ENCODE results near the gene TMEM132C. TPM values are rescaled to one million over a fixed set of nuclear protein-coding genes. Genes with fewer than 3 reads are reported as not detected.

The TMEM132C gene
- total and polyA plus RNA-seq, 4 donors = 0.05 to 0.08 (median 0.05) TPM; not detected in 1

GRCh38 chr12:128661226-128661569 is 394.2 kb downstream of the TMEM132C start:
- H3K9me3 ChIP-seq (ENCODE audit: control insufficient read depth in 4 of 4, low read length in 3 of 4) = peaks cover 0 to 4% (median 2%) of the 10 kb centered on the region in 4 donors
- no peak overlapping the region for H3K27ac ChIP-seq (ENCODE audit: low read depth in 1 of 2, low read length in 2 of 2)
- no peak overlapping the region for H3K9ac ChIP-seq (ENCODE audit: low read depth in 1 of 2, low read length in 2 of 2)
- TF ChIP-seq FOXA2 (IDR thresholded peaks at IDR 0.05) (no peak), MAX (IDR thresholded peaks at IDR 0.05) (no peak), NR2F2 (IDR thresholded peaks at IDR 0.05) (no peak), EGR1 (IDR thresholded peaks at IDR 0.05; ENCODE audit: low read depth in 2 of 2) (no peak), YY1 (IDR thresholded peaks at IDR 0.05) (no peak), HNF4G (IDR thresholded peaks at IDR 0.05) (no peak), TAF1 (conservative IDR thresholded peaks at IDR 0.05) (no peak), RAD21 (IDR thresholded peaks at IDR 0.05) (no peak), HNF4A (conservative IDR thresholded peaks at IDR 0.05) (no peak), FOXA1 (IDR thresholded peaks at IDR 0.05) (no peak), SP1 (IDR thresholded peaks at IDR 0.05) (no peak), RXRA (IDR thresholded peaks at IDR 0.05) (no peak), JUND (IDR thresholded peaks at IDR 0.05) (no peak), GABPA (IDR thresholded peaks at IDR 0.05 in 1 of 2, conservative IDR thresholded peaks at IDR 0.05 in 1 of 2) (no peak)
- TF ChIP-seq, protein P1, sequence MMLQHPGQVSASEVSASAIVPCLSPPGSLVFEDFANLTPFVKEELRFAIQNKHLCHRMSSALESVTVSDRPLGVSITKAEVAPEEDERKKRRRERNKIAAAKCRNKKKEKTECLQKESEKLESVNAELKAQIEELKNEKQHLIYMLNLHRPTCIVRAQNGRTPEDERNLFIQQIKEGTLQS (IDR thresholded peaks at IDR 0.05) = no peak
- no peak overlapping the region for H3K4me3 ChIP-seq (ENCODE audit: low read depth in 1 of 3, low read length in 3 of 3)
- H3K27me3 ChIP-seq (ENCODE audit: control insufficient read depth in 4 of 4, insufficient read depth in 4 of 4, low read length in 3 of 4) = peaks cover 0 to 3% (median 0%) of the 10 kb centered on the region in 4 donors
- 56% methylated on average over 3 of the region's 3 CpGs for WGBS
- no peaks in the 10 kb centered on the region for H3K36me3 ChIP-seq (ENCODE audit: control insufficient read depth in 4 of 4, insufficient read depth in 3 of 4, low read depth in 1 of 4, low read length in 3 of 4)
- no peak for DNase-seq (ENCODE audit: low spot score)
- no peaks in the 10 kb centered on the region for H3K4me1 ChIP-seq (ENCODE audit: control insufficient read depth in 4 of 4, insufficient read depth in 4 of 4, low read length in 3 of 4)

GRCh38 chr12:128662101-128662500 is 395.1 kb downstream of the TMEM132C start:
- Histone ChIP-seq H3K9ac (ENCODE audit: low read depth in 1 of 2, low read length in 2 of 2) (no peak overlapping the region), H3K36me3 (ENCODE audit: control insufficient read depth in 4 of 4, insufficient read depth in 3 of 4, low read depth in 1 of 4, low read length in 3 of 4) (no peaks in the 10 kb centered on the region), H3K9me3 (ENCODE audit: control insufficient read depth in 4 of 4, low read length in 3 of 4) (peaks cover 0 to 8% (median 3%) of the 10 kb centered on the region in 4 donors), H3K4me3 (ENCODE audit: low read depth in 1 of 3, low read length in 3 of 3) (no peak overlapping the region), H3K27me3 (ENCODE audit: control insufficient read depth in 4 of 4, insufficient read depth in 4 of 4, low read length in 3 of 4) (peaks cover 0 to 3% (median 0%) of the 10 kb centered on the region in 4 donors), H3K27ac (ENCODE audit: low read depth in 1 of 2, low read length in 2 of 2) (no peak overlapping the region), H3K4me1 (ENCODE audit: control insufficient read depth in 4 of 4, insufficient read depth in 4 of 4, low read length in 3 of 4) (no peaks in the 10 kb centered on the region)
- DNase-seq (ENCODE audit: low spot score) = no peak
- no peak for TF ChIP-seq RAD21 (IDR thresholded peaks at IDR 0.05)
- no peak for TF ChIP-seq SP1 (IDR thresholded peaks at IDR 0.05)
- no peak for TF ChIP-seq NR2F2 (IDR thresholded peaks at IDR 0.05)
- TF ChIP-seq, protein P1 (IDR thresholded peaks at IDR 0.05) = no peak
- TF ChIP-seq, protein P2, sequence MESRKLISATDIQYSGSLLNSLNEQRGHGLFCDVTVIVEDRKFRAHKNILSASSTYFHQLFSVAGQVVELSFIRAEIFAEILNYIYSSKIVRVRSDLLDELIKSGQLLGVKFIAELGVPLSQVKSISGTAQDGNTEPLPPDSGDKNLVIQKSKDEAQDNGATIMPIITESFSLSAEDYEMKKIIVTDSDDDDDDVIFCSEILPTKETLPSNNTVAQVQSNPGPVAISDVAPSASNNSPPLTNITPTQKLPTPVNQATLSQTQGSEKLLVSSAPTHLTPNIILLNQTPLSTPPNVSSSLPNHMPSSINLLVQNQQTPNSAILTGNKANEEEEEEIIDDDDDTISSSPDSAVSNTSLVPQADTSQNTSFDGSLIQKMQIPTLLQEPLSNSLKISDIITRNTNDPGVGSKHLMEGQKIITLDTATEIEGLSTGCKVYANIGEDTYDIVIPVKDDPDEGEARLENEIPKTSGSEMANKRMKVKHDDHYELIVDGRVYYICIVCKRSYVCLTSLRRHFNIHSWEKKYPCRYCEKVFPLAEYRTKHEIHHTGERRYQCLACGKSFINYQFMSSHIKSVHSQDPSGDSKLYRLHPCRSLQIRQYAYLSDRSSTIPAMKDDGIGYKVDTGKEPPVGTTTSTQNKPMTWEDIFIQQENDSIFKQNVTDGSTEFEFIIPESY (IDR thresholded peaks at IDR 0.05) = no peak
- TF ChIP-seq CTCF (IDR thresholded peaks at IDR 0.05; ENCODE audit: low read depth, low read length, missing input control) = no peak
- TF ChIP-seq EGR1 (IDR thresholded peaks at IDR 0.05; ENCODE audit: low read depth in 2 of 2) = no peak
- no peak for TF ChIP-seq MAX (IDR thresholded peaks at IDR 0.05)
- TF ChIP-seq HNF4G (IDR thresholded peaks at IDR 0.05) = no peak
- TF ChIP-seq TAF1 (conservative IDR thresholded peaks at IDR 0.05) = no peak
- TF ChIP-seq FOXA1 (IDR thresholded peaks at IDR 0.05) = no peak
- no peak for TF ChIP-seq FOXA2 (IDR thresholded peaks at IDR 0.05)
- 20% methylated on average over 1 of the region's 1 CpG for WGBS

Measured in liver (tissue), 9 donors.